ENCODE measurements around the gene RPRM. TPM values are rescaled to one million over a fixed set of nuclear protein-coding genes. Genes with fewer than 3 reads are reported as not detected.

Gene RPRM
- total and polyA plus RNA-seq, 3 donors from 2014 or later: 2.4 to 4.7 (median 2.9) TPM

- WGBS, 2 donors: 75 to 78% methylated on average over 4 of the region's 4 CpGs
- DNase-seq: no peak
- H3K36me3 ChIP-seq (ENCODE audit: low read depth, missing control alignments): no peaks in the 10 kb centered on the region
- no peaks in the 10 kb centered on the region for H3K4me1 ChIP-seq
- no peak overlapping the region for H3K27ac ChIP-seq
- no peaks in the 10 kb centered on the region for H3K27me3 ChIP-seq
- no peaks in the 10 kb centered on the region for H3K9me3 ChIP-seq
- no peak for TF ChIP-seq POLR2A (IDR thresholded peaks at IDR 0.05)
- TF ChIP-seq CTCF (IDR thresholded peaks at IDR 0.05): no peak
- no peak overlapping the region for H3K4me3 ChIP-seq
- intact Hi-C loops (cut with DNase I; ENCODE audit: low total_unique reads): no loop called here
Measured at GRCh38 chr2:153470867-153471266, 7.7 kb downstream of the RPRM start.

DNA sequence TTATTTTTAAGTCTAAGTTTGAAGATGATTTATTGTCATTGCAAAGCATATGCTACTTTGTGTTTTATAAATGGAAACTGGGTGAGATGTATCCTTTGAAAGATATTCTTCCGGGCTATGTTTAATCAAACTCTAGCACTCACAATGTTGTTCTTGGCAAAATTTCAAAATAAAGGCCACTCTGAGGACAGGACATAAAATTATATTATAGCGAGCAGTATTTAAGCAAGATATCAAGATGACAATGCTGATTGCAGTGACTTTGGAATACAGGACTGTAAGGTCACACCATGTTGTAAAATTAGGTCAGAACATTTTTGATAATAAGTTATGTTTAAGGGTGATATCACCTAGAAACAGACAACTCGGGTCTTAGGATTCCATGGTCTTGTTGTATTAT lies 14.2 kb downstream of the RPRM start:
- no peaks in the 10 kb centered on the region for H3K36me3 ChIP-seq (ENCODE audit: low read depth, missing control alignments)
- H3K9me3 ChIP-seq: no peaks in the 10 kb centered on the region
- intact Hi-C loops (cut with DNase I; ENCODE audit: low total_unique reads): no loop called here
- WGBS, 2 donors: 32 to 33% methylated on average over 3 of the region's 3 CpGs
- H3K27me3 ChIP-seq: no peaks in the 10 kb centered on the region
- TF ChIP-seq POLR2A (IDR thresholded peaks at IDR 0.05) (no peak), CTCF (IDR thresholded peaks at IDR 0.05) (no peak)
- H3K4me1 ChIP-seq: no peaks in the 10 kb centered on the region
- no peak for DNase-seq
- no peak overlapping the region for H3K27ac ChIP-seq
- no peak overlapping the region for H3K4me3 ChIP-seq

DNA sequence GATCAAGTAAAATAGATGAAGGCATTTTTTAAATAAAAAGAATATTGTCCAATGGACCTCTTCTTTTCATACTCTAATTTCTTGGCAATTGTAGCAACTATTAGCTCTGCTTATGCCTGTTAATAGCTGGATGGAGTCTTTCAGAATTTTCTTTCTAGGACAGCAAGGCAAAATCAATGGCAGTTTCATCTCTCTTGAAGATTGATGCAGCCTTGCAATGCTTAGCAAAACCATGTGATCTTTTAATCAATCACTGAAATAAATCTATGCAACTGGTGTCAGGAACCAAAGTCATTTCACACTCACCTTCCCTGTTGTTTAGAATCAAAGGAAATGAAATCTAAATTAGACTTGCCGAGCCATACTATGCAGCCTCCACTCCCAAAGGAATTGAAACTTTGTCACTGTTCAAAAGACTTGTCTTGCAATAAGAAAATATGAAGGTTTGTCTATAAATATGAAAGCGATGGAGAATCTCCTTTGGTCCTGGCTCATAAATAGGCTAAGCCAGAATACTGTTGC lies 16.2 kb downstream of the RPRM start:
- no peak for TF ChIP-seq CTCF (IDR thresholded peaks at IDR 0.05)
- TF ChIP-seq POLR2A (IDR thresholded peaks at IDR 0.05): no peak
- Histone ChIP-seq H3K4me1 (no peaks in the 10 kb centered on the region), H3K36me3 (ENCODE audit: low read depth, missing control alignments) (no peaks in the 10 kb centered on the region), H3K4me3 (no peak overlapping the region), H3K27me3 (no peaks in the 10 kb centered on the region), H3K27ac (no peak overlapping the region), H3K9me3 (no peaks in the 10 kb centered on the region)
- 83 to 84% methylated on average over 2 of the region's 2 CpGs for WGBS, 2 donors
- no peak for DNase-seq
- intact Hi-C loops (cut with DNase I; ENCODE audit: low total_unique reads): no loop called here

DNA sequence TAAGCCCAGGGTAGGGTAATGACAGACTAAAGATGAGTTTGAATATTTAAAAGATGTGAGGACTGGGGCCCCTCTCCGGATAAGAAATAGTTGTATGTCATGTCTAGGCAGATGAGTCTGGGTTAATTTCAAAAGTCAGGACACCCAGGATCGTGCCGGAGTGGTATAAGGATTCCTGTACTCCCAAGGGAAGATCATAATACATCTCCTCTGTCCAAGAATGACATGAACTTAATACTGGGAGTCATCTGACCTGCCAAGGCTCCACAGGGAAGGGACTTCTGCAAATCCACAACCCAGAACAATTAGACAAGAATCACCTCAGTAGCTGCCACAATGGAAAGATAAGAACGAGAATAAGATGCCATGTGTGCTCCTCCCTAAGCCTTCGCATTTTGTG lies 17.1 kb downstream of the RPRM start:
- Histone ChIP-seq H3K9me3 (no peaks in the 10 kb centered on the region), H3K4me1 (no peaks in the 10 kb centered on the region), H3K27ac (no peak overlapping the region), H3K27me3 (no peaks in the 10 kb centered on the region), H3K36me3 (ENCODE audit: low read depth, missing control alignments) (no peaks in the 10 kb centered on the region), H3K4me3 (no peak overlapping the region)
- 67 to 73% methylated on average over 5 of the region's 5 CpGs for WGBS, 2 donors
- no peak for DNase-seq
- TF ChIP-seq POLR2A (IDR thresholded peaks at IDR 0.05) (no peak), CTCF (IDR thresholded peaks at IDR 0.05) (no peak)
- intact Hi-C loops (cut with DNase I; ENCODE audit: low total_unique reads): no loop called here

DNA sequence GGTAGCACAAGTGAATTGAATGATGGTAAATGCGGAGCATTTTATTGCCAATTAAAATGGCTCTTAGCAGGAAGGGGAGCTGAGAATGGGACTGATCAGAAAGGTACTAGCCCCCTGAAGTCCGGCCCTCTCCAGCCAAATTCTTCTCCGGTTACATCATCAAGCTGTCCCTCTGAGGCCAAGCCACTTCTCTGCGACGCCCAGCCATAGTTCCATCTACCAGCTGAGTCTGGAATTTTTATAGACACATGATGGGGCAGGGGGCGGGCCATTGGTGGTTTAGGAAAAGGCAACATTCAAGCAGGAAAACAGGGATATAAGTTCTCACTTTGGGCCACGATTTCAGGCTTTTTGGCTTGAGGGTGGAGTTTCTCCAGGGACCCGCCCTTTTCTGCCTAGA lies 22.7 kb downstream of the RPRM start:
- Histone ChIP-seq H3K36me3 (ENCODE audit: low read depth, missing control alignments) (no peaks in the 10 kb centered on the region), H3K4me3 (peak overlapping the region in 1 of 2 donors; percentile 21), H3K9me3 (no peaks in the 10 kb centered on the region), H3K4me1 (no peaks in the 10 kb centered on the region), H3K27me3 (no peaks in the 10 kb centered on the region), H3K27ac (no peak overlapping the region)
- DNase-seq: no peak
- intact Hi-C loops (cut with DNase I; ENCODE audit: low total_unique reads): no loop called here
- 61 to 68% methylated on average over 8 of the region's 8 CpGs for WGBS, 2 donors
- no peak for TF ChIP-seq CTCF (IDR thresholded peaks at IDR 0.05)

Measured in testis (tissue), 3 donors.